ENCODE results near the gene UGGT1. TPM values are rescaled to one million over a fixed set of nuclear protein-coding genes. Genes with fewer than 3 reads are reported as not detected.

The UGGT1 gene
- total RNA-seq, 1 donor from 2014 or later = 49.8 TPM

DNA sequence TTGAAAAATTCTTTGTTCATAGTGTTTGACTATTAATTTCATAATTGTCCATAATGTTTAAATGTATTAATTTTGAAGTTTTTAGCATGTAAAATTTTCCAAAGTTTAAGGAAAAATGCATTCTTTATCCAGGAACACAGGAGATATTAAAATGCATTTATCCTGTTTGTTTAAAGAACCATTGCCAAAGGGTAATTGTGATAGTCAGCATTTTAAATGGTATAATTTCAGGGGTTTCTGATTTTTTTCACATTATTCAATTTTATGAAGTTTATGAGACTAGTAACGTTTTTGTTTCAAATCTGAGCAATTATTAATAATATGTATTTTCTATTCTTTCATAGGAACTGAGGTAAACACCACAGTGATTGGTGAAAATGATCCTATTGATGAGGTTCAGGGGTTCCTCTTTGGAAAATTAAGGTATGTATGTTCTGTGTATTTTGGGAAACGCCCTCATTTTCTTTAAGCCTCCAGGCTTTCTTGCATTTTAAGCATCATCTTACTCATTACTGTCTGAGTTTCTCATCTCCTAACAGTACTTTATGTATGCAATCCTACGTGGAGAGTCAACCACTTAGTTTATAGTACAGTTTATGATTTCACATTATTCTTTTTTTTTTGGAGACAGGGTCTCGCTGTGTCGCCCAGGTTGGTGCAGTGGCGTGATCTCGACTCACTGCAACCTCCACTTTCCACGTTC is 25.1 kb downstream of the UGGT1 start:
- no peak for DNase-seq (ENCODE audit: low read depth)
- Histone ChIP-seq H3K36me3 (ENCODE audit: control insufficient read depth, insufficient read depth, low read length) (peaks cover 8% of the 10 kb centered on the region), H3K4me3 (ENCODE audit: low read depth, low read length) (no peak overlapping the region), H3K27me3 (ENCODE audit: control insufficient read depth, insufficient read depth, low read length) (no peaks in the 10 kb centered on the region)
- TF ChIP-seq CTCF (IDR thresholded peaks at IDR 0.05; ENCODE audit: insufficient read depth, low read length, severe bottlenecking) = no peak
- no peak for FAIRE-seq

GRCh38 chr2:128134573-128134972 is 43.6 kb downstream of the UGGT1 start:
- TF ChIP-seq CTCF (IDR thresholded peaks at IDR 0.05; ENCODE audit: insufficient read depth, low read length, severe bottlenecking) = no peak
- no peaks in the 10 kb centered on the region for H3K27me3 ChIP-seq (ENCODE audit: control insufficient read depth, insufficient read depth, low read length)
- H3K36me3 ChIP-seq (ENCODE audit: control insufficient read depth, insufficient read depth, low read length) = peaks cover 15% of the 10 kb centered on the region
- FAIRE-seq (no peak), DNase-seq (ENCODE audit: low read depth) (no peak)
- no peak overlapping the region for H3K4me3 ChIP-seq (ENCODE audit: low read depth, low read length)

- FAIRE-seq = no peak
- H3K36me3 ChIP-seq (ENCODE audit: control insufficient read depth, insufficient read depth, low read length) = peaks cover 18% of the 10 kb centered on the region
Observed at GRCh38 chr2:128137094-128137616, 46.2 kb downstream of the UGGT1 start.

DNA sequence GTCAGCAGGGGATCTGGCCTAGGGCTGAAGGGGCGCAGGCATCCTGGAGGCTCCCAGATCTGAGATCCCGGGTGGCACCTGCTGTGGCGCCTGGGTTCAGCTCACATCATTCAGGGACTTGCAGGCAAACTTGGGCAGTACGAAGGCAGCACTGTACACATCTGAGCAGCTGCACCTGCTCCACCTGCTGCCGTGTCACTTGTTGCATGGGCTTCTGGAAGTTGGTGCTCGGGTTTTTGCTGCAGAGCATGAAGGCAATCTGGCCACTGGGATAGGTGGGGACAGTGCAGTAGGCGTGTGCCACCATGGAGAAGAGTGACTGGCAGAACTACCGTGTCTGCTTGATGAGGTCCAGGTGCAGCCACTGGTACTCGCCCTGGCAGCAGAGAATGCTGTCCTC is 48.6 kb downstream of the UGGT1 start:
- peaks cover 13% of the 10 kb centered on the region for H3K36me3 ChIP-seq (ENCODE audit: control insufficient read depth, insufficient read depth, low read length)

More at GRCh38 chr2:128137094-128137616, 46.2 kb downstream of the UGGT1 start:
- TF ChIP-seq CTCF (IDR thresholded peaks at IDR 0.05; ENCODE audit: insufficient read depth, low read length, severe bottlenecking) = no peak
- no peak for DNase-seq (ENCODE audit: low read depth)
- Histone ChIP-seq H3K27me3 (ENCODE audit: control insufficient read depth, insufficient read depth, low read length) (no peaks in the 10 kb centered on the region), H3K4me3 (ENCODE audit: low read depth, low read length) (no peak overlapping the region)

DNA sequence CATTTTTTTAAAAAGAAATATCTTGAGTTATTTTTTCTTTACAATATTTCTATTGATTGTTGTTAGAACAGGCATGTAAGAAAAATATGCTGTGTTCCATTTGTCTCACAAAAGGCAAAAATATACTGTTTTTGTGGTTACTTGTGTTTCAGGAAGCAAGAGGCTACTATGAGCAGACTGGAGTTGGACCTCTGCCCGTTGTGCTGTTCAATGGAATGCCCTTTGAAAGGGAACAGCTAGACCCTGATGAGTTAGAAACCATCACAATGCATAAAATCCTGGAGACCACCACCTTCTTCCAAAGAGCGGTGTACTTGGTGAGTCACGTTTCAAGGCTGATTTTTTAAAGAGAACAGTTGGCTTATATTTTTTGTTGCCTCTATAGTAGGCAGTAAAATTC is 54.7 kb downstream of the UGGT1 start:
- TF ChIP-seq CTCF (IDR thresholded peaks at IDR 0.05; ENCODE audit: insufficient read depth, low read length, severe bottlenecking) = no peak
- FAIRE-seq (no peak), DNase-seq (ENCODE audit: low read depth) (no peak)
- Histone ChIP-seq H3K27me3 (ENCODE audit: control insufficient read depth, insufficient read depth, low read length) (no peaks in the 10 kb centered on the region), H3K36me3 (ENCODE audit: control insufficient read depth, insufficient read depth, low read length) (peaks cover 8% of the 10 kb centered on the region), H3K4me3 (ENCODE audit: low read depth, low read length) (no peak overlapping the region)

More for the DNA sequence above, 48.6 kb downstream of the UGGT1 start:
- H3K27me3 ChIP-seq (ENCODE audit: control insufficient read depth, insufficient read depth, low read length) = no peaks in the 10 kb centered on the region
- DNase-seq (ENCODE audit: low read depth) (no peak), FAIRE-seq (no peak)
- no peak overlapping the region for H3K4me3 ChIP-seq (ENCODE audit: low read depth, low read length)
- TF ChIP-seq CTCF (IDR thresholded peaks at IDR 0.05; ENCODE audit: insufficient read depth, low read length, severe bottlenecking) = no peak
